GM19372 (cell line): Measurements from ENCODE around the gene NUFIP1.
"Not testable (repeated sequence)": the region's sequence is repeated elsewhere in the genome, so short reads cannot be mapped to it uniquely, and the experiment has no call there.

ENCODE experiments used
- ATAC-seq: cut with Tn5 transposase; IDR thresholded peaks from one replicate; pipeline ENCODE4 v1.9.1; 2021; ENCODE audit warnings: mild to moderate bottlenecking, low read depth, moderate library complexity; ENCODE audit not compliant: unreplicated experiment

The NUFIP1 gene

DNA sequence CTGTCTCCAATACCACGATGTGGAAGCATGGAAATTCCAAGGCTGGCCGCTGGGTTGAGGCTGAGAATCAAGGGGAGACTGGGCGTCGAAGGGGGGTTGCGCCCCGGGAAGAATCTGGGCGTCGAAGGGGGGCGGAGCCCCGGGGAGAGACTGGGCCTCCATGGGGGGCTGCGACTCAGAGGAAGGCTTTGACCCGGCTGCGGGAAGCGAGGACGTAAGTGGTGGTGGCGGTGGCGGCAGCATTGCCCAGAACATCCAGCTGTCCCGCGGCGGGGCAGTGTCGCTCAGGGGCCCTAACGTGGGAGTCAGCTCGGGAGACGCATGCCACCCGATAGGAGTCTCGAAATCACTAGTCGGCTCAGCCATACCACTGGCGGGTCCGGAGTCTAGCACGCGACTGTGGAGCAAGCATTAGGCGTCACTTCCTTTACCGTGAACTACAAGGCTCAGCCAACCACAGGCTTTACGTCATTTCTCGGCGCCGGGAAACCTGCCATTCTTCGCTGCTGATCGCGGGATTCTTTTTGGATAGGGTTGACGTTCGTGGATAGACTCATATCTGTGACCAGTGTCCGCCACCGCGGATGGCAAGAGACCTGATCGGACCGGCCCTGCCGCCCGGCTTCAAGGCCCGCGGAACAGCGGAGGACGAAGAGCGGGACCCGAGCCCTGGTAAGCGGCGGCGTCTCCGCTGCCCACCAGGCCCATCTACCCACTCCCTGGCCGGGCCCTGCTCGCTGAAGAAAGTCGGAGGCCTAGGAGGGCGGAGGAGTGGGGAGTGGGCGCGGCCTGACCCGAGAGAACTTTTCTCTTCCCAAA, at the start of gene NUFIP1, which contains the start of gene GPALPP1:
Gene NUFIP1, minus strand, starts transcription at position 401 of the 819 bp plus-strand sequence. Its CDS starts 35 bp downstream, at position 366.
Gene GPALPP1, plus strand, starts transcription at position 468 of the 819 bp plus-strand sequence. Its CDS starts 117 bp downstream, at position 585.
- ATAC-seq: peak; percentile 98

GRCh38 chr13:45036206-45036605, 46.9 kb upstream of the NUFIP1 start:
- no peak for ATAC-seq

GRCh38 chr13:45034342-45034741, 45.1 kb upstream of the NUFIP1 start:
- ATAC-seq: no peak

GRCh38 chr13:45024847-45025246, 35.6 kb upstream of the NUFIP1 start:
- no peak for ATAC-seq

- no peak for ATAC-seq
Measured at GRCh38 chr13:45021250-45021649, 32.0 kb upstream of the NUFIP1 start.

GRCh38 chr13:45019981-45020380, 30.7 kb upstream of the NUFIP1 start:
- not testable (repeated sequence) for ATAC-seq

GRCh38 chr13:45016792-45017425, 27.6 kb upstream of the NUFIP1 start:
- ATAC-seq: no peak

DNA sequence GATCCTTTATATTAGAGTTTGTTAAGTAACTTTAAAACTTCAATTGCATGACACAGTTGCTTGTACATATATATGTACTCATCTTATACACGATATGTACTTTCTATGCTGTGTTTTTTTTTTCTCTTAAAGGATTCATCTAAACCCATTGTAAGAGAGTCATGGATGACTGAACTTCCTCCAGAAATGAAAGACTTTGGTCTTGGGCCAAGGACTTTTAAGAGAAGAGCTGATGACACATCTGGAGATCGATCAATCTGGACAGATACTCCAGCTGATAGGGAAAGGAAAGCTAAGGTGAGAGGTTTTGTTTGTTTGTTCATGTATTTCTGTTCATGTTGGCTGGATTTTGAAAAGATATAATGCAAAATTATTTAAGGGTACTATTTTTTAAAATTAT, 26.0 kb upstream of the NUFIP1 start:
- ATAC-seq: no peak

DNA sequence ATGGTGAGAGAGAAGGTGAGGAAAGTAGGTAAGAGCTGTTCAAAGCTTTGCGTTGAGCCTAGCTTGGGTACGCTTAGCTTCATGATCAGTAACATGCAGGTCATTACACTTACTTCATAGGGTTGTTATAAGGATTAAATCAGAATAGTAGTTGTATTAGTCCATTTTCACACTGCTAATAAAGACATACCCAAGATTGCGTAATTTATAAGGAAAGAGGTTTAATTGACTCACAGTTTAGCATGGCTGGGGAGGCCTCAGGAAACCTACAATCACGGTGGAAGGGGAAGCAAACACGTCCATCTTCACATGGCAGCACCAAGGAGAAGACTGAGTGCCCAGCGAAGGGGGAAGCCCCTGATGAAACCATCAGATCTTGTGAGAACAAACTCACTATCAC, 21.9 kb upstream of the NUFIP1 start:
- no peak for ATAC-seq

- ATAC-seq: no peak
Measured at GRCh38 chr13:45007823-45008222, 18.6 kb upstream of the NUFIP1 start.

- ATAC-seq: no peak
Measured at GRCh38 chr13:45007225-45007624, 18.0 kb upstream of the NUFIP1 start.

DNA sequence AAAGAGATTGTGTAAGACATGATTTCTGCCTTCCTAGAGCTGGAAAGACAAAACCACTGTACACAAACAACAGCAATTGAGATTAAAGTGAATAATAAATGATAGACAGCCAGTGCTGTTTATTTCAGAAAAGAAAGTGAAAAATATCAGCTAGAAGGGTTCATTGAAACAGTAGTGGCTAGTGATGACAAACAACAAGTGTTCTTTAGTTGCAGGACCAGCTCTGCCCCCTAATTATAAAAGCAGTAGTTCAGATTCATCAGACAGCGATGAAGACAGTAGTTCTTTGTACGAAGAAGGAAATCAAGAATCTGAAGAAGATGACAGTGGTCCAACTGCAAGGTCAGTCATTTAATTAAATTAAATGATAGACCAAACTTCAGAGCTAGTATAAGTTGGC, 14.8 kb upstream of the NUFIP1 start:
- ATAC-seq: no peak

GRCh38 chr13:45003417-45003816, 14.1 kb upstream of the NUFIP1 start:
- no peak for ATAC-seq

DNA sequence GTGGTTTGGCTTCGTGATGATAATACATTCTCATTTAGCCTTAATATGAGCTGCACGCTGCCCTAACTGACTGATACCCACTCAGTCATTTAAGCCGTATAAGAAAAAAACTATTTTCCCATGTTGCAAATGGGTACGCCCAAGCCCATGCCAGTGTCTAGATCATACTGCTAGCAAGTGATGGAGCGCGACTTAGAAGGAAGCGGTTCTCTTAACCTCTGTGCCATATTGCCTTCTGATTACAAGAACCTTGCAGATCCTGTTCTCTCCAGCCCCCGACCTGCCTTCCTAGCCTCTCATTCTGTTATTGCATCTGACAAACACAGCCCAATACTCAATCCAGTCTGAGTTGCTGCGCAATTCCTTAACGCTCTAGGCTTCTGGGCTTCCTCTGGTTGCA, 670 bp upstream of the NUFIP1 start:
- ATAC-seq: no peak

- no peak for ATAC-seq
Measured at GRCh38 chr13:44978328-44978727, 10.9 kb downstream of the NUFIP1 start.

- ATAC-seq: no peak
Measured at GRCh38 chr13:44976949-44977583, 12.2 kb downstream of the NUFIP1 start.

DNA sequence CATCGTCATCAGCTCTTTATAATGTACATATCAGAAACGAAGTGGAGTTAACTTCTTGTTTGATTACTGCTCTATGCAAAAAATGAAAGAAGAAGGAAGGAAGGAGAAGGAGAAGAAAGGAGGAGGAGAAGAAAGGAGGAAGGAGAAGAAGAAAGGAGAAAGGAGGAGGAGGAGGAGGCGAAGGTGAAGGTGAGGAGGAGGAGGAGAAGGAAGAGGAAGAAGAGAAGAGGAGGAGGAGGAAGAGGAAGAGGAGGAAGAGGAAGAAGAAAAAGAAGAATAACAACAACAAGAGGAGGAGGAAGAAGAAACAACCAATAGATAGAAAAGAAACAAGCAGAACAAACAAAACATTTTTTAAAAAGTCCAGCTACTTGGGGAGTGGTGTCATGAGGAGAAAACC, 13.1 kb downstream of the NUFIP1 start:
- no peak for ATAC-seq

DNA sequence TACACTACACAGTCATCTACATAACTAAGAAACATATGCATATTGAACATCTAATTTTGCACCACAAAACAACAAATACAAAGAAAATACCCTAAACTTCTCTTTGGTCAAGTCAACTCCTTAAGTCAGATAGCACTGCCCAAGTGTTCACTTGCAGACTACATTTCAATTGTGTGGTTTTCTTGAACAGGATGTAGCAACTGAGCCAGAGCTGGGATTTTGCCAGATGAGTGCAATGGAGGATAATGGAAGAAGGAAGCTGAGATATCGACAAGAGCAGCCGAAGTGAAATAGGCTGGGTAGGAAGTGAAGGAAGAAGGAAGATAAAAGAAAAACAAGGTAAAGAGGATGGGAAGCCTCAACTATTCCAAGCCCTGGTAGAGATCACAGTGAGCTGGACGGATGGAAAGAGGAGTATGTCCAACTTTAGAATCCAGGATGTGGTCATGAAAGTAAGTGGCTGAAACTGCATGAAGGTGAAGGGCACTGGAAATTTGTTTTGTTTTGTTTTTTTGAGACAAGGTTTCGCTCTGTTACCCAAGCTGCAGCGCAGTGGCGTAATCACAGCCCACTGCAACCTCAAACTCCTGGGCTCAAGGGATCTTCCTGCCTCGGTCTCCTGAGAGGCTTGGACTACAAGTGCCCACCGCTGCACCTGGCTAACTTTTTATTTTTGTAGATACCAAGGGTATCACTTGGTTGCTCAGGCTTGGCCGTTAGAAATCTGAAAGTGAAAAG, 15.0 kb downstream of the NUFIP1 start:
- no peak for ATAC-seq

DNA sequence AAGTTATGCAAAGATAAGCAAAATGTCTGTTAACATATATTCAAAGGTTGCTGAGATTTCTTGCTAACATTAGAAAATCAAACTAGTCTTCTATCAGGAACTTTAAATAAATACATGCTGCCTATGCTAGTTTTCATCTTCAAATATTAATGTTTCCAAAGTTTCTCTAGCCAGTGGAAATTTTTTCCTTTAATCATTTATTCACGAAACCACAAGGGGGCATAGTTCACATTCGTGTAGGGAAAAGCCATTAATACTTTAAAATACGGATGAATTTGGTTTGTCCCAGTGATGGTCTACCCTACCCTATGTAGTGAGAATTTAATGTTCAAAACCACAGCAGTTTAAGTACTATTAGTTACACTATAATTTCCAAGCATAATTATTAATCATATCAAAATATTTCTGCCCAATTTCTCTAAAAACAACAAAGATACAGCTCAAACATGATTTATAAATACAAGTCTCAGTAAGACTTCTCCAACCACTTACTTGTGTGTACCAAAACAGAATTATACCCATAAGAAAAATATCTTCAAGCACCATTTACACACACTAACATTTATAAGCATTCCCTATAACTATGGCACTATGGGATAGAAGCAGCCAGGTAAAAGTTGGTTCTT, 16.2 kb downstream of the NUFIP1 start:
- ATAC-seq: no peak
